Lung (tissue), 12 donors: ENCODE results near the gene UGT1A4. TPM values are rescaled to one million over a fixed set of nuclear protein-coding genes. Genes with fewer than 3 reads are reported as not detected.
"Not testable (repeated sequence)": the region's sequence is repeated elsewhere in the genome, so short reads cannot be mapped to it uniquely, and the experiment has no call there.

Source experiments
- ATAC-seq: fragments of 200-7000 bp; cut with Tn5 transposase; one replicate; pipeline ENCODE4 v1.9.1; 2020; ENCODE audit warnings: moderate number of reproducible peaks; ENCODE audit not compliant: insufficient read depth, low FRiP score
- DNase-seq, 3 donors: peaks; one replicate each; pipeline ENCODE4 v3.0.0-alpha.2; 2013 to 2017
- H3K27ac ChIP-seq, 2 donors: one replicate each; pipeline ENCODE4 v1.5.1; 2013; ENCODE audit warnings: mild to moderate bottlenecking in 2 of 2, moderate library complexity in 2 of 2, control low read depth in 1 of 2, inconsistent platforms in 1 of 2, low read depth in 1 of 2, low read length in 1 of 2
- H3K27me3 ChIP-seq, 3 donors: one replicate each; pipeline ENCODE4 v1.5.1; 2013; ENCODE audit warnings: low read length in 2 of 3; ENCODE audit not compliant: control insufficient read depth in 3 of 3, insufficient read depth in 3 of 3
- H3K36me3 ChIP-seq, 4 donors: one replicate each; pipeline ENCODE4 v1.5.1; 2013; ENCODE audit warnings: low read length in 4 of 4, mild to moderate bottlenecking in 1 of 4, moderate library complexity in 1 of 4; ENCODE audit not compliant: control insufficient read depth in 4 of 4, insufficient read depth in 4 of 4
- H3K4me1 ChIP-seq, 5 donors: one replicate each; pipeline ENCODE4 v1.5.1; 2013; ENCODE audit warnings: low read length in 5 of 5, mild to moderate bottlenecking in 2 of 5, moderate library complexity in 1 of 5; ENCODE audit not compliant: control insufficient read depth in 5 of 5, insufficient read depth in 5 of 5
- H3K4me3 ChIP-seq: one replicate; pipeline ENCODE4 v1.5.1; 2013; ENCODE audit warnings: mild to moderate bottlenecking, control low read depth, moderate library complexity
- H3K9ac ChIP-seq, 2 donors: one replicate each; pipeline ENCODE4 v1.5.1; 2013; ENCODE audit warnings: low read length in 2 of 2, control low read depth in 1 of 2; ENCODE audit not compliant: insufficient read depth in 1 of 2
- H3K9me3 ChIP-seq, 4 donors: one replicate each; pipeline ENCODE4 v1.5.1; 2013; ENCODE audit warnings: low read length in 3 of 4, mild to moderate bottlenecking in 1 of 4, moderate library complexity in 1 of 4; ENCODE audit not compliant: control insufficient read depth in 4 of 4, insufficient read depth in 3 of 4
- WGBS, 2 donors: extraction: QIAGEN DNeasy Blood & Tissue Kit; methylation state at CpG; one replicate each; pipeline ENCODE4 v1.1.7; 2013; 5-methylcytosine and 5-hydroxymethylcytosine counted together
- polyA plus RNA-seq, 2 donors: library from polyadenylated mRNA; stranded (reverse); fragments of 200-250 nt; gene quantifications; one replicate each; pipeline ENCODE4 v1.2.1, GENCODE V29; 2013
- total RNA-seq, 2 donors: library from RNA; depleted of rRNA in 1 of 2; stranded (reverse); fragments of >200 nt in 1 of 2; gene quantifications; one replicate each; pipeline ENCODE4 v1.2.1, GENCODE V29; 2014 to 2021
- TF ChIP-seq, protein P1 (sequence below): IDR thresholded peaks from 2 replicates; pipeline ENCODE4 v1.5.1; 2012; ENCODE audit warnings: mild to moderate bottlenecking; ENCODE audit errors: control extremely low read depth, extremely low read depth
- donor health status: control.
- donor health status: control.
- donor health status: Bipolar disorder and iron deficiency.
- donor health status: healthy.
- donor health status: DM: yes; HTN: yes; CAD: no.

The UGT1A4 gene
- total and polyA plus RNA-seq, 4 donors, result 0.02 to 0.55 (median 0.21) TPM; not detected in 1

DNA sequence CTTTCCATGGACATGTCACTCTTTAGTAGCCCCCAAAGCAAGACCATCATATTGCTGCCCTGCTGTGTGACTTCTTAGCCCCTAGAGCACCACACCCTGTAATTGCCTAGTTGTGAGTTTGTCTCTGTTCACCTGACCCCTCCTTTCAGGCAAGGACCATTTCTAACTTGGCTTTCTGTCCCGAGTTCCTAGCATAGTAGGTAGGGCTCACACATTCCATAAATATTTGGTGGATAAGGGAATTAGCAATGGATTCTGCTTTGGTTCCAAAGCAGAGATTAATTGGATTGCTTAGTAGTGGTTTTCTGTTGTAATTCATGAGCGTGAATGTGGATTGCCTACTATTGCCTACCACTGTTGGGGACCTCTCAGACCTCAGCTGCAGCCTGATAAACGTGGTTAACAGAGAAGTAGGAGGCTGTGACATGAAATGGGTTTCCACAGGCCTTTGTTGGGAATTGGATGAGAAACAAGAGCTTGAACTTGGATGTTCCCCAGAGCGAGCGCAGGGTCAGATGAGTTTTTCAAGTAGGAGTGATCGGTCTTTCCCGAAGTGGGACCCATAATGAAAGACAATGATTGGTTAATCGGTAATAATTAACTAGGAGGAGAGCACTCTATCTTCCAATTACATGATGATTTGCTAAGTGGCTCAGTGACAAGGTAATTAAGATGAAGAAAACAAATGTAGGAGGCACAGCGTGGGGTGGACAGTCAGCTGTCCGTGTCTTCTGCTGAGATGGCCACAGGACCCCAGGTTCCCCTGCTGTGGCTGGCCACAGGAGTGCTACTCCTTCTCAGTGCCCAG lies 28.1 kb downstream of the UGT1A4 start:
- Histone ChIP-seq H3K27ac (no peak overlapping the region), H3K9ac (no peak overlapping the region), H3K4me1 (no peaks in the 10 kb centered on the region), H3K9me3 (peaks cover 0 to 12% (median 3%) of the 10 kb centered on the region in 4 donors), H3K4me3 (no peak overlapping the region), H3K27me3 (no peaks in the 10 kb centered on the region), H3K36me3 (no peaks in the 10 kb centered on the region)
- ATAC-seq (no peak), DNase-seq (peak in 1 of 3 donors; percentile 1)
- TF ChIP-seq, protein P1, sequence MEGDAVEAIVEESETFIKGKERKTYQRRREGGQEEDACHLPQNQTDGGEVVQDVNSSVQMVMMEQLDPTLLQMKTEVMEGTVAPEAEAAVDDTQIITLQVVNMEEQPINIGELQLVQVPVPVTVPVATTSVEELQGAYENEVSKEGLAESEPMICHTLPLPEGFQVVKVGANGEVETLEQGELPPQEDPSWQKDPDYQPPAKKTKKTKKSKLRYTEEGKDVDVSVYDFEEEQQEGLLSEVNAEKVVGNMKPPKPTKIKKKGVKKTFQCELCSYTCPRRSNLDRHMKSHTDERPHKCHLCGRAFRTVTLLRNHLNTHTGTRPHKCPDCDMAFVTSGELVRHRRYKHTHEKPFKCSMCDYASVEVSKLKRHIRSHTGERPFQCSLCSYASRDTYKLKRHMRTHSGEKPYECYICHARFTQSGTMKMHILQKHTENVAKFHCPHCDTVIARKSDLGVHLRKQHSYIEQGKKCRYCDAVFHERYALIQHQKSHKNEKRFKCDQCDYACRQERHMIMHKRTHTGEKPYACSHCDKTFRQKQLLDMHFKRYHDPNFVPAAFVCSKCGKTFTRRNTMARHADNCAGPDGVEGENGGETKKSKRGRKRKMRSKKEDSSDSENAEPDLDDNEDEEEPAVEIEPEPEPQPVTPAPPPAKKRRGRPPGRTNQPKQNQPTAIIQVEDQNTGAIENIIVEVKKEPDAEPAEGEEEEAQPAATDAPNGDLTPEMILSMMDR, result no peak
- 76 to 78% methylated on average over 10 of the region's 10 CpGs for WGBS, 2 donors

DNA sequence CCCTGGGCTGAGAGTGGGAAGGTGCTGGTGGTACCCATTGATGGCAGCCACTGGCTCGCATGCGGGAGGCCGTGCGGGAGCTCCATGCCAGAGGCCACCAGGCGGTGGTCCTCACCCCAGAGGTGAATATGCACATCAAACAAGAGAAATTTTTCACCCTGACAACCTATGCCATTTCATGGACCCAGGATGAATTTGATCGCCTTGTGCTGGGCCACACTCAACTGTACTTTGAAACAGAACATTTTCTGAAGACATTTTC lies 28.7 kb downstream of the UGT1A4 start:
- Histone ChIP-seq H3K4me3 (no peak overlapping the region), H3K9ac (no peak overlapping the region), H3K27me3 (no peaks in the 10 kb centered on the region), H3K4me1 (no peaks in the 10 kb centered on the region), H3K9me3 (peaks cover 0 to 12% (median 3%) of the 10 kb centered on the region in 4 donors), H3K36me3 (no peaks in the 10 kb centered on the region), H3K27ac (no peak overlapping the region)
- TF ChIP-seq, protein P1, result no peak
- 89 to 97% methylated on average over 6 of the region's 6 CpGs for WGBS, 2 donors
- ATAC-seq (no peak), DNase-seq (no peak)

DNA sequence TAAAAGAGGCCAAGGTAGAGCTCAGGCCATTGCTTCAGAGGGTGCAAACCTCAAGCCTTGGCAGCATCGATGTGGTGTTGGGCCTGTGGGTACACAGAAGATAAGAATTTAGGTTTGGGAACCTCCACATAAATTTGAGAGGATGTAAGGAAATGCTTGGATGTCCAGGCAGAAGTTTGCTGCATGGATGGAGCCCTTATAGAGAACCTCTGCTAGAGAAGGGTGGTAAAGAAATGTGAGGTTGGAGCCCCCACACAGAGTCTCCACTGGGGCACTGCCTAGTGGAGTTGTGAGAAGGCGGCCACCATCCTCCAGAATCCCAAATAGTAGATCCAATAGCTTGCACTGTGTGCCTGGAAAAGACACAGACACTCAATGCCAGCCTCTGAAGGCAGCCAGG lies 32.2 kb downstream of the UGT1A4 start:
- not testable (repeated sequence) for ATAC-seq, DNase-seq, H3K27me3 ChIP-seq, H3K9ac ChIP-seq, H3K4me3 ChIP-seq, H3K36me3 ChIP-seq, H3K4me1 ChIP-seq, H3K27ac ChIP-seq
- WGBS, 2 donors, result 82 to 84% methylated on average over 2 of the region's 2 CpGs
- peaks cover 0 to 13% (median 3%) of the 10 kb centered on the region in 4 donors for H3K9me3 ChIP-seq

DNA sequence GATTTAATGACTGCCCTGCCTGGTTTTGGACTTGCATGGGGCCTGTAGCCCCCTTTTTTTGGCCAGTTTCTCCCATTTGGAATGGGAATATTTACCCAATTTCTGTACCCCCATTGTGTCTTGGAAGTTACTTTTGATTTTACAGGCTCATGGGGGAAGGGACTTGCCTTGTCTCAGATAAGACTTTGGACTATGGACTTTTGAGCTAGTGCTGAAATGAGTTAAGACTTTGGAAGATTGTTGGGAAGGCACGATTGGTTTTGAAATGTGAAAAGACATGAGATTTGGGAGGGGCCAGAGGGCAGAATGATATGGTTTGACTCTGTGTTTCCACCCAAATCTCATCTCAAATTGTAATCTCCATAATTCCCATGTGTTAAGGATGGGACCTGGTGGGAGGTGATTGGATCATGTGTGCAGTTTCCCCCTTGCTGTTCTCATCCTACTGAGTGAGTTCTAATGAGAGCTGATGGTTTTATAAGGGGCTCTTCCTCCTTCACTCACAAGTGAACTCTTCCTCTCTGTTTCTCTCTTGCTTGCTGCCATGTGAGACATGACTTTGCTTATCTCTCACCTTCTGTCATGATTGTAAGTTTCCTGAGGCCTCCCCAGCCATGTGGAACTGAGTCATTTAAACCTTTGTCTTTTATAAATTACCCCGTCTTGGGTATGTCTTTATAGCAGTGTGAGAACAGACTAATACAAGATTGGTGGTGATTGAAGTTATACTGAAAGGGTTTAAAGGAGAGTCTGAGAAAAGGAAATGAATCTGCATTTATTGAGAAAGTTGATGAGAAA lies 32.9 kb downstream of the UGT1A4 start:
- not testable (repeated sequence) for DNase-seq, H3K4me3 ChIP-seq, ATAC-seq, H3K27ac ChIP-seq, H3K36me3 ChIP-seq, H3K4me1 ChIP-seq, H3K9ac ChIP-seq, H3K27me3 ChIP-seq
- peaks cover 0 to 13% (median 3%) of the 10 kb centered on the region in 4 donors for H3K9me3 ChIP-seq
- 78 to 87% methylated on average over 2 of the region's 2 CpGs for WGBS, 2 donors
